H1 (cell line): ENCODE measurements around the gene SLC35E1. TPM values are rescaled to one million over a fixed set of nuclear protein-coding genes. Genes with fewer than 3 reads are reported as not detected.
A peak's percentile ranks its signal among the peaks of the same experiment; 100 is the strongest.

ENCODE experiments used
- CTCF ChIA-PET: fragments of 300-600 bp; sonication (Branson Sonifier 250); formaldehyde crosslinking; loops from one replicate; lab custom pipeline; 2021; ENCODE audit not compliant: partially characterized antibody; lab: Charles Lee
- POLR2A ChIA-PET: fragments of 300-600 bp; sonication (Branson Sonifier 250); formaldehyde crosslinking; loops from one replicate; lab custom pipeline; 2021; ENCODE audit warnings: inconsistent platforms; ENCODE audit not compliant: partially characterized antibody; lab: Charles Lee
- DNase-seq, 2 experiments: peaks; one replicate each; pipeline versions ENCODE4 v3.0.0 to v3.0.0-alpha.2; 2010 to 2022; ENCODE audit warnings: low spot score in 2 of 2, low read depth in 1 of 2, mixed read lengths in 1 of 2
- FAIRE-seq: peaks from 2 replicates; lab custom pipeline; 2011; peaks lifted over from hg19 to GRCh38; lab: Jason Lieb, UNC
- H2AFZ ChIP-seq: 2 replicates; pipeline ENCODE4 v1.8.1; 2012; ENCODE audit warnings: low read length, inconsistent platforms
- H2AK5ac ChIP-seq: 2 replicates; pipeline ENCODE4 v1.6.1; 2013; ENCODE audit warnings: low read depth, low read length
- H2BK120ac ChIP-seq: replicated peaks from 2 replicates; pipeline ENCODE3; 2013; ENCODE audit warnings: low read depth, low read length, inconsistent platforms
- H2BK12ac ChIP-seq: 2 replicates; pipeline ENCODE4 v1.6.1; 2013; ENCODE audit warnings: low read depth, low read length
- H2BK15ac ChIP-seq: 2 replicates; pipeline ENCODE4 v1.6.1; 2013; ENCODE audit warnings: low read length
- H2BK20ac ChIP-seq: 2 replicates; pipeline ENCODE4 v1.6.1; 2013; ENCODE audit warnings: low read length
- H2BK5ac ChIP-seq: 2 replicates; pipeline ENCODE4 v1.6.1; 2013; ENCODE audit warnings: low read depth, low read length
- H3K14ac ChIP-seq: 2 replicates; pipeline ENCODE4 v1.6.1; 2013; ENCODE audit warnings: inconsistent platforms; ENCODE audit not compliant: insufficient read length
- H3K18ac ChIP-seq: 2 replicates; pipeline ENCODE4 v1.6.1; 2013; ENCODE audit warnings: low read length; ENCODE audit errors: extremely low read depth
- H3K23ac ChIP-seq: 2 replicates; pipeline ENCODE4 v1.6.1; 2013; ENCODE audit warnings: inconsistent platforms; ENCODE audit not compliant: insufficient read length
- H3K23me2 ChIP-seq: 2 replicates; pipeline ENCODE4 v1.6.1; 2013; ENCODE audit warnings: low read depth, low read length
- H3K27ac ChIP-seq: 2 replicates; pipeline ENCODE4 v1.6.1; 2011; ENCODE audit warnings: low read depth, low read length, inconsistent platforms
- H3K27me3 ChIP-seq, 4 experiments: replicated peaks in 1 of 4; 1 replicate in 1 of 4; 2 replicates in 3 of 4; pipeline versions ENCODE4 v1.6.1 to v1.8.1; 2011 to 2013; ENCODE audit warnings: low read length in 3 of 4, mild to moderate bottlenecking in 3 of 4, inconsistent platforms in 2 of 4, mixed read lengths in 2 of 4, moderate library complexity in 1 of 4; ENCODE audit not compliant: control insufficient read depth in 3 of 4, insufficient read depth in 3 of 4; ENCODE audit errors: extremely low read depth in 1 of 4
- H3K36me3 ChIP-seq, 4 experiments: 2 replicates each; pipeline versions ENCODE4 v1.6.1 to v1.8.1; 2011 to 2013; ENCODE audit warnings: mild to moderate bottlenecking in 4 of 4, low read length in 3 of 4, moderate library complexity in 2 of 4, control low read depth in 1 of 4, inconsistent platforms in 1 of 4; ENCODE audit not compliant: insufficient read depth in 4 of 4, control insufficient read depth in 2 of 4
- H3K4ac ChIP-seq: replicated peaks from 2 replicates; pipeline ENCODE3; 2013; ENCODE audit warnings: low read length, low read depth, mixed read lengths, inconsistent platforms; ENCODE audit not compliant: insufficient read length
- H3K4me1 ChIP-seq, 4 experiments: replicated peaks in 1 of 4; 1 replicate in 1 of 4; 2 replicates in 3 of 4; pipeline versions ENCODE4 v1.6.1 to v1.8.1; 2011 to 2013; ENCODE audit warnings: low read length in 3 of 4, inconsistent platforms in 2 of 4, mixed read lengths in 1 of 4; ENCODE audit not compliant: insufficient read depth in 4 of 4, control insufficient read depth in 3 of 4
- H3K4me2 ChIP-seq, 2 experiments: 2 replicates each; pipeline versions ENCODE4 v1.6.1 to v1.8.1; 2011 to 2013; ENCODE audit warnings: low read depth in 2 of 2, low read length in 2 of 2, control low read depth in 1 of 2, inconsistent platforms in 1 of 2, mild to moderate bottlenecking in 1 of 2; ENCODE audit not compliant: insufficient read depth in 1 of 2
- H3K4me3 ChIP-seq, 4 experiments: fragments of 200-600, 300-600 bp in 1 of 4; sonication (generic), shearing (Covaris generic), sonication (Bioruptor Twin) in 1 of 4; 2 replicates each; pipeline versions ENCODE4 v1.5.1 to v1.8.1; 2011 to 2016; ENCODE audit warnings: low read length in 4 of 4, low read depth in 3 of 4, control low read depth in 2 of 4, inconsistent platforms in 2 of 4, mild to moderate bottlenecking in 2 of 4, mixed read lengths in 1 of 4, moderate library complexity in 1 of 4; ENCODE audit not compliant: insufficient read depth in 2 of 4; ENCODE audit errors: extremely low read depth in 1 of 4
- H3K56ac ChIP-seq: replicated peaks from 2 replicates; pipeline ENCODE3; 2013; ENCODE audit warnings: low read depth, mild to moderate bottlenecking, mixed read lengths, low read length, inconsistent platforms; ENCODE audit not compliant: insufficient read length
- H3K79me1 ChIP-seq: 2 replicates; pipeline ENCODE4 v1.6.1; 2013; ENCODE audit warnings: low read depth, low read length, control low read depth
- H3K79me2 ChIP-seq, 2 experiments: 2 replicates each; pipeline versions ENCODE4 v1.6.1 to v1.8.1; 2012 to 2013; ENCODE audit warnings: low read length in 2 of 2, mild to moderate bottlenecking in 2 of 2, inconsistent platforms in 1 of 2; ENCODE audit not compliant: insufficient read depth in 2 of 2, control insufficient read depth in 1 of 2
- H3K9ac ChIP-seq, 4 experiments: replicated peaks in 1 of 4; 1 replicate in 1 of 4; 2 replicates in 3 of 4; pipeline versions ENCODE4 v1.6.1 to v1.8.1; 2011 to 2013; ENCODE audit warnings: low read depth in 3 of 4, low read length in 3 of 4, control low read depth in 2 of 4, mild to moderate bottlenecking in 2 of 4, moderate library complexity in 2 of 4, inconsistent platforms in 1 of 4; ENCODE audit errors: extremely low read depth in 1 of 4
- H3K9me3 ChIP-seq, 2 experiments: 2 replicates each; pipeline versions ENCODE4 v1.6.1 to v1.8.1; 2012 to 2013; ENCODE audit warnings: mild to moderate bottlenecking in 2 of 2, moderate library complexity in 2 of 2, control low read depth in 1 of 2, inconsistent platforms in 1 of 2, low read depth in 1 of 2, low read length in 1 of 2, mixed read lengths in 1 of 2; ENCODE audit not compliant: insufficient read depth in 2 of 2
- H4K20me1 ChIP-seq, 2 experiments: replicated peaks in 1 of 2; 2 replicates each; pipeline versions ENCODE3 to v1.8.1; 2011 to 2013; ENCODE audit warnings: inconsistent platforms in 2 of 2, low read length in 2 of 2, mild to moderate bottlenecking in 1 of 2; ENCODE audit not compliant: insufficient read depth in 2 of 2, control insufficient read depth in 1 of 2
- H4K5ac ChIP-seq: 2 replicates; pipeline ENCODE4 v1.6.1; 2013; ENCODE audit warnings: low read length, low read depth, mixed read lengths, inconsistent platforms; ENCODE audit not compliant: insufficient read length
- H4K8ac ChIP-seq: 2 replicates; pipeline ENCODE4 v1.8.0; 2013; ENCODE audit warnings: mild to moderate bottlenecking, moderate library complexity, low read length, inconsistent platforms; ENCODE audit not compliant: insufficient read depth; ENCODE audit errors: extremely low read depth
- H4K91ac ChIP-seq: replicated peaks from 2 replicates; pipeline ENCODE3; 2013; ENCODE audit warnings: low read length, mixed read lengths, inconsistent platforms; ENCODE audit not compliant: insufficient read length
- WGBS, 2 experiments: shearing (Covaris generic) in 1 of 2; methylation state at CpG; one replicate each; pipeline versions ENCODE4 v1.1.6 to v1.1.7; 2013 to 2015; ENCODE audit warnings: low lambda C conversion rate in 2 of 2, mixed read lengths in 2 of 2, inconsistent platforms in 1 of 2, low coverage in 1 of 2, missing lambda C conversion rate in 1 of 2; ENCODE audit not compliant: insufficient replicate concordance in 2 of 2, insufficient coverage in 1 of 2, insufficient read length in 1 of 2; ENCODE audit errors: extremely low coverage in 1 of 2, missing lambda C conversion rate in 1 of 2; 5-methylcytosine and 5-hydroxymethylcytosine counted together
- polyA plus RNA-seq, 7 experiments: library from polyadenylated mRNA; depleted of rRNA in 3 of 7; stranded (reverse) in 5 of 7; unstranded in 2 of 7; fragments of >200 nt in 5 of 7; fragments of 200-250 nt in 2 of 7; gene quantifications; 1 replicate in 5 of 7; 2 replicates in 1 of 7; 4 replicates in 1 of 7; pipeline versions ENCODE4 v1.2.1 to v1.2.3, GENCODE V29; 2011 to 2013; ENCODE audit warnings: missing spikeins in 2 of 7, mixed read lengths in 2 of 7
- total RNA-seq: library from RNA; stranded (reverse); fragmentation: NEBNext Ultra II Directional; extraction: Animal tissue kit (Norgen Biotek cat#: 25700); gene quantifications from 2 replicates; pipeline ENCODE4 v1.2.1, GENCODE V29; 2021

SLC35E1 gene
- total and polyA plus RNA-seq, 2 of the 8 experiments (the other 6 are each of a cell fraction or from before 2014, with no cell fraction given), result 26.0 to 31.9 TPM

- H3K79me1 ChIP-seq, result no peaks in the 10 kb centered on the region
- H3K4ac ChIP-seq, result no peak overlapping the region
- H4K91ac ChIP-seq, result no peak overlapping the region
- no peak overlapping the region for H3K4me3 ChIP-seq
- H3K18ac ChIP-seq, result no peak overlapping the region
- WGBS, 2 experiments, result 94% methylated on average over 27 of the region's 29 CpGs; no CpG with 5 or more reads in 1 of the 2 experiments
- FAIRE-seq, result no peak
- no peaks in the 10 kb centered on the region for H3K79me2 ChIP-seq
- no peak overlapping the region for H2BK15ac ChIP-seq
- ChIA-PET POLR2A (interaction anchor here (0.6 to 2.3 kb wide), 4 partner anchors 9 to 28 kb away, joined by 4 to 9 read pairs (median 6); no protein-coding TSS in a partner anchor), CTCF (interaction anchor here (3.6 kb wide), 1 partner anchor 8 kb away, joined by 15 read pairs; no protein-coding TSS in a partner anchor)
- H3K23me2 ChIP-seq, result no peaks in the 10 kb centered on the region
- H3K23ac ChIP-seq, result no peak overlapping the region
- H3K36me3 ChIP-seq, result peaks cover 36 to 88% (median 75%) of the 10 kb centered on the region in 4 experiments
- H3K27ac ChIP-seq, result no peak overlapping the region
- no peak overlapping the region for H2BK12ac ChIP-seq
- no peak overlapping the region for H2AFZ ChIP-seq
- H3K4me1 ChIP-seq, result no peaks in the 10 kb centered on the region
- H4K8ac ChIP-seq, result peak overlapping the region; percentile 79; the same call in 1 of the 2 replicates
- H3K56ac ChIP-seq, result no peak overlapping the region
- no peak overlapping the region for H2BK120ac ChIP-seq
- H3K27me3 ChIP-seq, result no peaks in the 10 kb centered on the region
- peaks cover 2 to 30% of the 10 kb centered on the region in 2 experiments for H4K20me1 ChIP-seq
- H3K14ac ChIP-seq, result no peak overlapping the region
- H3K4me2 ChIP-seq, result no peak overlapping the region
- no peaks in the 10 kb centered on the region for H3K9me3 ChIP-seq
- H2BK5ac ChIP-seq, result no peak overlapping the region; the same call in 1 of the 2 replicates
- H2BK20ac ChIP-seq, result no peak overlapping the region
- H2AK5ac ChIP-seq, result no peak overlapping the region
- no peak overlapping the region for H4K5ac ChIP-seq
- H3K9ac ChIP-seq, result no peak overlapping the region
- no peak for DNase-seq
Observed at GRCh38 chr19:16525751-16526481, 46.3 kb downstream of the SLC35E1 start.
